ENCODE results near the gene GLB1L.

DNA sequence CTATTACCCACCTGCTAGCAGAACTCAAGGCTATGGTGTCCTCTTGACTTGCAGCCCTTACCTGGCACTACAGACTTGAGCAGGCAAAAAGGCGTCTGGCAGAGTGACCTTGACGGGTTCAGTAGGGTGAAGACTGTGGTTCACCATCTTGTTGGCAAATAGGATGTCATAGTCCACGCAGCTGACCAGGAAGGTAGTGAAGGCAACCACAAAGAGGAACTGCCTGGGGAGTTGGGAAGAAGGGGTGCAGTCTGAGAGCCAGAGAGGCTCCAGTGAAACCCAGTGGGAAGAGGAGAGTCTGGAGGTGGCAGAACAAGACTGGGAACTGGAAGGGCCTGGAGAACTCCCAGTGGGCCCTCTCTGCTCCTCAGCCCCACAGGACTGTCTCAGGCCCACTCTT is 19.9 kb downstream of the GLB1L start:
- TF ChIP-seq RAD21 (IDR thresholded peaks at IDR 0.05) (no peak), CTCF (IDR thresholded peaks at IDR 0.05; ENCODE audit: low read depth, low read length, missing input control) (no peak), JUND (IDR thresholded peaks at IDR 0.05) (no peak), EGR1 (IDR thresholded peaks at IDR 0.05; ENCODE audit: low read depth in 2 of 2) (no peak)
